ENCODE results near the gene NR6A1.

The NR6A1 gene

DNA sequence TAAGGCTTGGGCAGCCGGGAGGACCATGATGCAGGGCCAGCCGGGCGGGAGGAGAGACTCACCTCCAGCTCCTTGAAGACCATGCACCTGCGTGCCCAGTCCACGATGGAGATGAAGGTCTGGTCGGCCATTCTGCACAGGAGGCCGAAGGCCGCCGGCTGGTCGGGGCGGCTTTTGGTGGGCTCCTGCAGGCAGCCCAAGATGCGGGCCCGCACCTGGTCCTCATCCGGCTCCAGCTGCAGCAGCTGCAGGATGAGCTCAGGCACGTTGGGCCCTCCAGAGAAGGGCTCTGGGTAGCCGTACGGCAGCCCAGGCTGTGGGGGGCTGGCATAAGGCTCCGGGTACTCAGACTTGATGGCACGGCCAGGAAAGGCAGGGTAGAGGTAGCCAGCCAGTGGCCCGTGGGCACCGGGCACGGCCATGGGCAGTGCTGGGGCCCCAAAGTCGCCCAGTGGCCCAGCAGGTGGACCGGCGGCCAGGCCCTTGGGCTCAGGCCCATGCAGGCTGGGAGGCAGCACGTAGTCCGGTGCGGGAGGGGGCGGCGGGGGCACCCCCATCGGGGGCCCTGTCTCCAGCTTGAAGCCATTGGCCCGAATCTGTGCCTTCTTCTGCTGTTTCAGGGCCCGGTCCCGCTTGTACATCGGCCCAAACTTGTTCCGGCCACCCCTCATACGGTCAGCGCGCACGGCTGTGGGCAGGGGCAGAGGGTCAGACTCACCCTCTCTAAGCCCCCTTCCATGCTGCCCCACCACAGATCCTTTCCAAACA, 270.9 kb downstream of the NR6A1 start:
- DNase-seq, result no peak

- no peak for DNase-seq
These were observed 271.9 kb downstream of the NR6A1 start for GRCh38 chr9:124499216-124499615.

DNA sequence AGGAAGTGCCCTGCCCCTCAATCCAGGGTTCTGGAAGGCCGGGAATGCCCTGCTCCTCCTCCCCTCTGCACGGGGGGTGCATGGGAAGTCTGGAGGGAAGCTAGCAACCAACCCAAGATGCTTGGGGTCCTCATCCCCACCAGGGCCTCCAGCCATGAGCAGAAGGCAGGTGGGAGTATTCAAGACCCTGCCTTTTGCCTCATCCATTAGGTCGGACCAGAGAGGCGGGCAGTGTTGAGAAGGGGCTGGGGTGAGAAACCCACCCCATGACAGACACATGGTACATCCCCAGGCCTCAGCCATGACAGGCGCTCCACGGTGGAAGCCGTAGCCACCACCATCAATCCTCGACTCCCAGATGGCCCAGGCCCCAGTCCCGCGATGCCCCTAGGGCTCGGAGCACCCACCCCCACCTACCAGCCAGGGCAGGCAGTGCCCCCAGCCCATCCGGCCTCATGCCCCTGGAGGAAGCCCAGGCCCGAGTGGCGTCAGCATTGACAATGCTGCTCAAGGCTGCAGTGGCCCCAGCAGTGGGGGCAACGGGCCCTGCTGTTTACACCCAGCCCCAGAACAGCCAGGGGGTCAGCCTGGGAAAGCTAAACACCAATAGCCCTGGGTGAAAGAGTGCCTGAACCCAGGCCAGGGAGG, 272.5 kb downstream of the NR6A1 start:
- no peak for DNase-seq

DNA sequence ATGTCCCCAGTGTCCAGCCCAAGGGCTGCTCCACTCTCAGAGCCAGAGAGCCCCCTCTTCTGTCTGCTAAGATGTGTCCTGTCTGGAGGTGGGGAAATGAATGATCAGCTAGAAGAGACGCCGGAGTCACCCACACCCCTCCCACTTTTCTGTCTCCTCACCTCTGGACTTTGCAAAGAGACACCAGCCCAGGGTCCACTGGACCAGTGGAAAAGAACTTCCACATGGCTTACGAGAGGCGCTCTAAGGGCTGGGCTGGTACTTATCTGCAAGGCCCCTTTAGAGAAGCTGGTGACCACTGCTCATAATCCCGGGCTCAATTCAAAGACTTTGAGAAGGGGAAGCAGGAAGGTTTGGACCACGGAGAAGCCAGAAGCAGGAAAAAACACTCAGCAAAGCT, 273.1 kb downstream of the NR6A1 start:
- no peak for DNase-seq

GRCh38 chr9:124497441-124497840, 273.7 kb downstream of the NR6A1 start:
- DNase-seq, result no peak

GRCh38 chr9:124496463-124496862, 274.6 kb downstream of the NR6A1 start:
- DNase-seq, result no peak

GRCh38 chr9:124496075-124496449, 275.0 kb downstream of the NR6A1 start:
- no peak for DNase-seq

- DNase-seq, result no peak
These were observed 275.7 kb downstream of the NR6A1 start for GRCh38 chr9:124495126-124496074.

GRCh38 chr9:124493794-124494479, 277.2 kb downstream of the NR6A1 start:
- no peak for DNase-seq

- DNase-seq, result no peak
These were observed 277.9 kb downstream of the NR6A1 start for GRCh38 chr9:124493218-124493617.

DNA sequence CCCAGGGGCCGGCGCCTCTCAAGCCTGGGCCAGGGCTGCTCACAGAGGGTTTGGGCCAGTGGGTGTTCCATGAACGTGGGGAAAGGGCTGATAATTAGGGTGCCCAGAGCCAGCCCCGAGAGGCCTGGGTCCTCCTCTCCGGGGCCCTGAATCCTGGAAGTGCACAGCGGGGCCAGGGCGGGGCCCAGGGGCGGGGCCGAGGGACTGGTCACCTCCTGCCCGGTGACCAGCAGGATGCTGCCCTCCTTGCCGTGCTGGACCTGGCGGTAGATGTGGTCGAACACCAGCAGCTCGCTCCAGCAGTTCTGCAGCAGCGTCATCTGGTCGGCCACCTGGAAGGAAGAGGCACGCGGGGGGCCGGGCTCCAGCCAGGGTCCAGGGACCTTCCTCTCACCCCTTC, 278.3 kb downstream of the NR6A1 start:
- no peak for DNase-seq

DNA sequence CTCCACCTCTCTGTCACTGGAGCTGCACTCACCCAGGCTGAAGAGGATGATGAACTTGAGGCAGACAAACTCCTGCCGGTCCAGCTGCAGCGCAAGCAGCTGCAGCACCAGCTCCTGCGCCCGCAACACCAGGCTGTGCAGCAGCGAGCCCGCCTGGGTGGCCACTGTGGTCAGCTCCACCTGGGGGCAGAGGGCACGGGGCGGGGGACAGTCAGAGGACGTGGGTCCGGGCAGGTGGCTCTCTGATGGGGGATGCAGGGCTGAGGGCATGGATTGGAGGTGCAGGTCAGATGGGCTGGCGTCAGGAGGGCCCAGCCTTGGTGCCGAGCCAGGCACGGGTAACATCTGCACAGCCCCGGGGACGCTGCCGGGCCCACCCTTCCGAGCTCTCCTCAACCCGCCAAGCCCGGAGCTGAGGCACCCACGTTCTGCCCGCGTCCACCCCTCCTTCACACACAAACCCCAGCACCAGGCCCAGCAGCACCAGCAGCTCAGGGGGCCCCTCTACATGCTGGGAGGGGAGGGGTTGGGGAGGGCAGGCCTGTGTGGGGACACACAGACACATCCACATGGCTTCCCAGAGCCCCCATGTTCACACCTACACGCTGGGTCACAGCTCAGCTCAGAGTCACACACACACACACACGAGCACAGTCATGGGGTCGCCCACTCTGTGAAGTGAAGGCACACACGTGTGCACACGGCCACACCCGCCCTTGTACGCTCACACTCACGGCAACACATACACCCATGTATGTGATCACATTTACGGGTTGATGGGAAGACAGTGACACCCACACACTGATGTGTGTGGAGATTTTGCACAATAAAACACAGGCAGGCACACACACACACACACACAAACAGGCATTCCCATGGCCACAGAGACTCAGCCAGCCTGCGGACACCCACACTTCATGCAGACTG, 279.8 kb downstream of the NR6A1 start:
- DNase-seq, result no peak

DNA sequence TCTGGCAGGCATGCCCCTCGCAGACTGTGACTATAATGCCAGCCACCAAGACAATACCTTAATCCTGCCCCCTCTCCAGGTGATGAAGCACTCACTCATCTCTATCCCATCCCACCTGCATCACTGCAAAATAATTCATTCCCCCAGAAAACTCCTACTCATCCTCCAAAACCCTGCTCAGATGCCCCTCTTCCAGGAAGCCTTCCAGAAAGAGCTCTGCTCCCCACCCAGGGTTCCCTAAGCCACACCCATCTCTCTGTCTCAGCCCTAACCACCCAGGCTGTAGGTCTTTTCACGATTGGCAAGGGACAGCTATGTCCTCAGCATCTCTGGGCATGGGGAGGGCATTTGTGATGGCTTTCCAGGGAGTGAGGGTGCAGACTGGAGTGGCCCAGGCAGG, 281.1 kb downstream of the NR6A1 start:
- no peak for DNase-seq

DNA sequence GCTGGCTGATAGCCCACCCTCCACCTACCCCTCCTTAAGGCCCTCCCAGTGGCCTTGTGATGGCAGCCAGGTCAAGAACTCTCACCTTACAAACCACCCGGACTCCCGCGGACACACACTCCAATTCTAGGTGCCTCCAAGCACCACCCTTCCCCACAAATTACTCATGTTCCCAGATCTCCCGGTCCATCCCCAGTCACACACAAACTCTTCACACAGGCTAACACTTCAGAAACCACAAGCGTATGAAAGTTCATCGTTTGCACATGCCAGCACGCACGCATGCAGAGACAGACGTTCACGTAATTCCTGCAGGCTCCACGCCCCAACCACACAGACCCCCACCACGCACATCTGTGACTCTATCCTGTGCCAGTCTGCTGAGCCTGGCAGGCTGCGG, 281.9 kb downstream of the NR6A1 start:
- DNase-seq, result no peak

DNA sequence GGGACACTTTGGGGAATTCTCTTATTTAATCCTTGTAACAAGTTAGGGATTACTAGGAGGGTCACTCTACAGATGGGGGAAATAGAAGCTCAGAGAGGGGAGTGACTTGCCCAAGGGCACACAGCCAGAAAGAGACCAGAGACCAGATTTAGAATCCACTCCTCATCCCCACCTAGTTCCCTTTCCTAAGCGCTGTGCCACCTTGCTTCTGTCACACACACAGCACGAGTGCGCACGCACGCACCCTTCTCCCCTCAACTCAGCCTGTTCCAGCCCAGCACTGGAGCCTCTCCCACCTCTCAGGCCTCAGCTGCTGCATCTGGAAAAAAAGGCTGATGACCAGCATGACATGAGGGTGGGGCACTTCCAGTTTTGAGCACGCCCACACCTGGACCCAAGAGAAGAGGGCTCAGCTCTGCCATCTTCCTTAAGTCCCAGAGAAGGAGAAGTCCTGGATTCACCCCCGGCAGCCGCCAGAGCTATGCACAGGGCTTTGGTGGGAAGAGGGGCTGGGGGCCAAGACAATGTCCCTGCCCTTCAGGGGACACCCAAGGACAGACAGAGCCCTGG, 282.4 kb downstream of the NR6A1 start:
- DNase-seq, result no peak

DNA sequence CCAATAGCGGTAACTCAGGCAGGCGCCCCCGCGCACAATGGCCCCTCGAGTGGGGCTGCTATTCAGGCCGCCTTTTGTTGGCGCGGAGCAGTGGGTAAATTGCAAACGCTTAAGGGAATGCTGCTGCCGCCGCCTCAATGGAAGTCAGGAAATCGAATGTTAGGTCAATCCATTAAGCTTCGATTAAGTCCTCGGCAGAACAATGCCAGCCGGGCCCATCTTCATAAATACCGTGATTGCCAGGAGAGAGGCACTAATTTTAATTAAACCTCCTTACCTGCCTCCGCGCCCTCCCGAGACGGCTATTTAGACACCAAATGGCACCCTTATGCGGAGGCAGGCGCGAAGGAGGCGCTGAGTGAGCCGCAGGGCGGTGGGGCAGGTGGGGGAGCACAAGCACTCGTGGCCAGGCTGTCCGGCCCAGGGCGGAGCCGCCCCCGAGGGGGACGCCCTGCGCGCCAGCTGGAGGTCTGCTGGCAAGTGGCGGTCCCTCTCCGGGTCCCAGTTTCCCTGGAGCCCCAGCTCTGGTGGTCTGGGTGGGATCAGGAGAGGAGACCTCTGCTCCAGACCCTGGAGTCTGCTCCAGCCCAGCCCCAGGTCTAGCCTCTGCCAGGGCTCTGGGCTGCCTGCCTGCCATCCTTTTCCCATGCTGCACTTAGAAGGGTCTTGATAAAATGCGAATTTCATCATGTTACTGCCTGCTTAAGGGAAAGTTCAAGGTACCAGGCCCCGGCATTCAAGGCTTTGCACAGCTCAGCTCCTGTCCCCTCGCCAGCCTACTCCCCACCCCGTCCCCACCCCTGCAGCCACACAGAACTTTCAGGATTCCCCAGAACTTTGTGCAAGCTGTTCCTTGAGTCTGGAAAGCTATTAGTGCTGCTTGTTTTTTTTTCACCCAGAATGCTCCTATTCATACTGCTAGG, 283.6 kb downstream of the NR6A1 start:
- DNase-seq, result no peak

DNA sequence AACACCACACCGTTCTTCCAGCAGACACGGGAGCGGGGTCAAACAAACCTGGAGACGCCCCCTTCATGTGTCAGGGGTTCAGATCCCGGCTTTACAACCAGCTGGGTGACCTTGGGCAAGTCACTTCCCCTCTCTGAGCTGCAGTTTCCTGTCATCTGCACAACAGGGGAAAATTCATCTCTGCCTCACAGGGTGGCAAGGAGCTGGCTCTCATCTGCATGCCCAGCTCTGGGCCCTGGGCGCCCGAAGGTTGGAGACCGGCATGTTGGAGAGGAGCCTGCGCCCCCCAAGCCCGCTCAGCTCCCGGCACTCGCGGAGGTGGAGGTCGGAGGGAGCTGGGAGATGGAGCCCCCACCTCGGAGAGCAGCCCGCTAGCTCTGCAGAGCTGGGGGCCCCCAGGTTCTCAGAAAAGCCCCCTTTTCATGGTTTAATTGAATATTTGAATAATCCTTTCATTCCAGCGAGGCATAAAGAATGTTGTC, 284.3 kb downstream of the NR6A1 start:
- no peak for DNase-seq

DNA sequence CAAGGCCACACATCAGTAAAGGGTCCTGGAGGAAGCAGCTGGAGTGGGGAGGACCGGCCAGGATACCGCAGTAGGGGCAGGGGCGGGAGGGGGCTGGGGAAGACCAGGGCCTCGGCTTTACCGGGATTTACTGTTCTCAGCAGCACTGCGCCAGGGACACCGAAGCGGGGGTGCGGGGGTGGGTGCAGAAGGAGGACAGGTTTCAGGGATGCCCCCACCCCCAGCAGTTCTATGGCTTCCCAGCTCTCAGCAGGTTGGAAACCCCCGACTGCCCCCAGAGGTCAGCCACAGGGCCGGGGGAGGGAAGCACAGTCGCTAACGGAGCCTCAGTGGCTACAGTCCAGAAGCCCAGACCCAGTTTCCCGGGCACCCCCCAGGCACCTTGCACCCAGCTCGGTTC, 285.2 kb downstream of the NR6A1 start:
- no peak for DNase-seq

GRCh38 chr9:124485201-124485600, 285.9 kb downstream of the NR6A1 start:
- DNase-seq, result no peak

- no peak for DNase-seq
These were observed 287.6 kb downstream of the NR6A1 start for GRCh38 chr9:124483481-124483880.

All from cortex of kidney (tissue), 1 donor.